WTC11 (cell line): Measurements from ENCODE around the gene AIG1. TPM values are rescaled to one million over a fixed set of nuclear protein-coding genes. Genes with fewer than 3 reads are reported as not detected.

Experiments
- ATAC-seq: fragments of 200-7000 bp; cut with Tn5 transposase; 2 replicates; pipeline ENCODE4 v1.10.0; 2021; ENCODE audit warnings: mild to moderate bottlenecking, moderate library complexity
- CTCF ChIA-PET: fragments of 300-600 bp; sonication (Branson Sonifier 250); formaldehyde crosslinking; loops from one replicate; lab custom pipeline; 2021; ENCODE audit warnings: antibody characterized with exemption; lab: Charles Lee
- POLR2A ChIA-PET: fragments of 350-600 bp; sonication (Branson Sonifier 250); formaldehyde crosslinking; loops from one replicate; lab custom pipeline; 2021; ENCODE audit warnings: antibody characterized with exemption; lab: Charles Lee
- DNase-seq: peaks from one replicate; pipeline ENCODE4 v3.0.0; 2021; ENCODE audit warnings: low spot score
- H3K27ac Mint-ChIP-seq: 2 replicates; pipeline ENCODE4 v1.8.0; 2021; ENCODE audit warnings: mixed read lengths
- H3K27me3 Mint-ChIP-seq: 2 replicates; pipeline ENCODE4 v1.8.0; 2021; ENCODE audit warnings: low read depth, mild to moderate bottlenecking, moderate library complexity, mixed read lengths
- H3K36me3 Mint-ChIP-seq: 2 replicates; pipeline ENCODE4 v1.8.0; 2021; ENCODE audit warnings: mixed read lengths
- H3K4me1 Mint-ChIP-seq: 2 replicates; pipeline ENCODE4 v1.8.0; 2022; ENCODE audit warnings: mixed read lengths
- H3K4me3 Mint-ChIP-seq: 2 replicates; pipeline ENCODE4 v1.8.0; 2021; ENCODE audit warnings: mild to moderate bottlenecking, moderate library complexity, mixed read lengths
- H3K9me3 Mint-ChIP-seq: 2 replicates; pipeline ENCODE4 v1.8.0; 2021; ENCODE audit warnings: mixed read lengths
- ARID4B ChIP-seq: sonication (generic); formaldehyde crosslinking; IDR thresholded peaks from 2 replicates; pipeline ENCODE4 v1.8.0; 2023; ENCODE audit warnings: missing genetic modification reagents, mild to moderate bottlenecking, borderline replicate concordance
- ATF1 ChIP-seq: sonication (generic); formaldehyde crosslinking; IDR thresholded peaks from 2 replicates; pipeline ENCODE4 v1.8.1; 2023; ENCODE audit warnings: mild to moderate bottlenecking, moderate library complexity, missing genetic modification reagents
- CBFB ChIP-seq: sonication (generic); formaldehyde crosslinking; IDR thresholded peaks from 2 replicates; pipeline ENCODE4 v1.8.1; 2022; ENCODE audit warnings: mild to moderate bottlenecking, low read depth, missing genetic modification reagents
- CDX4 ChIP-seq: fragments of 250-450 bp; sonication (Bioruptor Pico); IDR thresholded peaks from 2 replicates; pipeline ENCODE4 v1.9.0; 2021; ENCODE audit warnings: moderate library complexity, mild to moderate bottlenecking, inconsistent platforms, borderline replicate concordance
- CTCF ChIP-seq: fragments of 200-600 bp; IDR thresholded peaks from 2 replicates; pipeline ENCODE4 v1.8.0; 2022; ENCODE audit warnings: antibody characterized with exemption
- E2F1 ChIP-seq: sonication (generic); formaldehyde crosslinking; IDR thresholded peaks from 2 replicates; pipeline ENCODE4 v1.8.0; 2022; ENCODE audit warnings: mild to moderate bottlenecking, missing genetic modification reagents
- FOXP4 ChIP-seq: sonication (generic); formaldehyde crosslinking; IDR thresholded peaks from 2 replicates; pipeline ENCODE4 v1.8.0; 2022; ENCODE audit warnings: mild to moderate bottlenecking, missing genetic modification reagents
- HMGXB4 ChIP-seq: sonication (generic); formaldehyde crosslinking; IDR thresholded peaks from 2 replicates; pipeline ENCODE4 v1.8.1; 2023; ENCODE audit warnings: mild to moderate bottlenecking, moderate library complexity, missing genetic modification reagents
- IRF2 ChIP-seq: sonication (generic); formaldehyde crosslinking; IDR thresholded peaks from 2 replicates; pipeline ENCODE4 v1.8.0; 2022; ENCODE audit warnings: low read depth, missing genetic modification reagents, borderline replicate concordance
- MYBL2 ChIP-seq: sonication (generic); formaldehyde crosslinking; IDR thresholded peaks from 2 replicates; pipeline ENCODE4 v1.8.1; 2023; ENCODE audit warnings: mild to moderate bottlenecking, moderate library complexity, missing genetic modification reagents
- NR3C1 ChIP-seq: sonication (generic); formaldehyde crosslinking; conservative IDR thresholded peaks from 2 replicates; pipeline ENCODE4 v1.8.1; 2023; ENCODE audit warnings: low read depth, mild to moderate bottlenecking, missing genetic modification reagents
- RORB ChIP-seq: fragments of 250-450 bp; sonication (Bioruptor Pico); IDR thresholded peaks from 2 replicates; pipeline ENCODE4 v1.9.0; 2021; ENCODE audit warnings: mild to moderate bottlenecking
- SMAD3 ChIP-seq: sonication (generic); formaldehyde crosslinking; IDR thresholded peaks from 2 replicates; pipeline ENCODE4 v1.8.0; 2022; ENCODE audit warnings: missing genetic modification reagents, mild to moderate bottlenecking, borderline replicate concordance
- SOX15 ChIP-seq: fragments of 250-450 bp; sonication (Bioruptor Pico); IDR thresholded peaks from 2 replicates; pipeline ENCODE4 v1.9.0; 2021; ENCODE audit warnings: mild to moderate bottlenecking
- TP53 ChIP-seq: sonication (generic); formaldehyde crosslinking; IDR thresholded peaks from 2 replicates; pipeline ENCODE4 v1.8.1; 2023; ENCODE audit warnings: mild to moderate bottlenecking, missing genetic modification reagents
- ZNF232 ChIP-seq: sonication (generic); formaldehyde crosslinking; IDR thresholded peaks from 2 replicates; pipeline ENCODE4 v1.8.0; 2022; ENCODE audit warnings: mild to moderate bottlenecking, missing genetic modification reagents
- ZNF317 ChIP-seq: sonication (generic); formaldehyde crosslinking; IDR thresholded peaks from 2 replicates; pipeline ENCODE4 v1.8.1; 2023; ENCODE audit warnings: low read depth, mild to moderate bottlenecking, moderate library complexity, missing genetic modification reagents, borderline replicate concordance
- ZNF396 ChIP-seq: fragments of 250-450 bp; sonication (Bioruptor Pico); IDR thresholded peaks from 2 replicates; pipeline ENCODE4 v1.8.0; 2021; ENCODE audit warnings: mild to moderate bottlenecking, moderate library complexity, borderline replicate concordance
- total RNA-seq: library from RNA; stranded (reverse); gene quantifications from 3 replicates; pipeline ENCODE4 v1.2.3, GENCODE V29; 2021
- TF ChIP-seq, protein P1 (sequence below): sonication (generic); formaldehyde crosslinking; IDR thresholded peaks from 2 replicates; pipeline ENCODE4 v1.8.1; 2022; ENCODE audit warnings: low read depth, missing genetic modification reagents, borderline replicate concordance
- TF ChIP-seq, protein P2 (sequence below): sonication (generic); formaldehyde crosslinking; IDR thresholded peaks from 2 replicates; pipeline ENCODE4 v1.8.1; 2023; ENCODE audit warnings: mild to moderate bottlenecking, missing genetic modification reagents, moderate library complexity

AIG1 gene
- total RNA-seq, 1 experiment from 2014 or later: 38.8 TPM

- Mint-ChIP-seq H3K4me1 (peaks cover 31% of the 10 kb centered on the region), H3K27ac (no peak overlapping the region), H3K9me3 (no peaks in the 10 kb centered on the region), H3K4me3 (no peak overlapping the region), H3K36me3 (no peaks in the 10 kb centered on the region), H3K27me3 (no peaks in the 10 kb centered on the region)
- POLR2A ChIA-PET: no interaction called here
- CTCF ChIA-PET: interaction anchor here (2.9 kb wide), 1 partner anchor 11 kb away, joined by 21 read pairs; no protein-coding TSS in a partner anchor
- TF ChIP-seq CTCF (no peak), HMGXB4 (no peak), MYBL2 (CRISPR knock-in tag) (no peak), SMAD3 (CRISPR knock-in tag) (no peak), TP53 (CRISPR knock-in tag) (no peak), IRF2 (CRISPR knock-in tag) (no peak)
- ATAC-seq (no peak), DNase-seq (no peak)
These were observed 161.6 kb downstream of the AIG1 start for GRCh38 chr6:143222310-143222709.

- Mint-ChIP-seq H3K4me1 (peaks cover 31% of the 10 kb centered on the region), H3K27ac (no peak overlapping the region), H3K36me3 (no peaks in the 10 kb centered on the region), H3K27me3 (no peaks in the 10 kb centered on the region), H3K9me3 (no peaks in the 10 kb centered on the region), H3K4me3 (no peak overlapping the region)
- DNase-seq (no peak), ATAC-seq (no peak)
- ChIA-PET CTCF (no interaction called here), POLR2A (no interaction called here)
- TF ChIP-seq ZNF317 (CRISPR knock-in tag) (no peak), SOX15 (CRISPR knock-in tag) (no peak), ATF1 (CRISPR knock-in tag) (no peak), CBFB (CRISPR knock-in tag) (no peak), ZNF396 (no peak), CDX4 (CRISPR knock-in tag) (no peak), E2F1 (no peak), RORB (CRISPR knock-in tag) (no peak), ZNF232 (CRISPR knock-in tag) (no peak), ARID4B (no peak), FOXP4 (no peak), NR3C1 (CRISPR knock-in tag) (no peak)
- TF ChIP-seq, protein P1, sequence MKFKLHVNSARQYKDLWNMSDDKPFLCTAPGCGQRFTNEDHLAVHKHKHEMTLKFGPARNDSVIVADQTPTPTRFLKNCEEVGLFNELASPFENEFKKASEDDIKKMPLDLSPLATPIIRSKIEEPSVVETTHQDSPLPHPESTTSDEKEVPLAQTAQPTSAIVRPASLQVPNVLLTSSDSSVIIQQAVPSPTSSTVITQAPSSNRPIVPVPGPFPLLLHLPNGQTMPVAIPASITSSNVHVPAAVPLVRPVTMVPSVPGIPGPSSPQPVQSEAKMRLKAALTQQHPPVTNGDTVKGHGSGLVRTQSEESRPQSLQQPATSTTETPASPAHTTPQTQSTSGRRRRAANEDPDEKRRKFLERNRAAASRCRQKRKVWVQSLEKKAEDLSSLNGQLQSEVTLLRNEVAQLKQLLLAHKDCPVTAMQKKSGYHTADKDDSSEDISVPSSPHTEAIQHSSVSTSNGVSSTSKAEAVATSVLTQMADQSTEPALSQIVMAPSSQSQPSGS (CRISPR knock-in tag): no peak
- TF ChIP-seq, protein P2, sequence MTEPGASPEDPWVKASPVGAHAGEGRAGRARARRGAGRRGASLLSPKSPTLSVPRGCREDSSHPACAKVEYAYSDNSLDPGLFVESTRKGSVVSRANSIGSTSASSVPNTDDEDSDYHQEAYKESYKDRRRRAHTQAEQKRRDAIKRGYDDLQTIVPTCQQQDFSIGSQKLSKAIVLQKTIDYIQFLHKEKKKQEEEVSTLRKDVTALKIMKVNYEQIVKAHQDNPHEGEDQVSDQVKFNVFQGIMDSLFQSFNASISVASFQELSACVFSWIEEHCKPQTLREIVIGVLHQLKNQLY (CRISPR knock-in tag): no peak
These were observed 162.1 kb downstream of the AIG1 start for GRCh38 chr6:143222801-143223231.
